ENCODE measurements around the gene CRADD. TPM values are rescaled to one million over a fixed set of nuclear protein-coding genes. Genes with fewer than 3 reads are reported as not detected.

The CRADD gene
- total and polyA plus RNA-seq, 10 of the 15 experiments (the other 5 are each of a cell fraction or from before 2014, with no cell fraction given), result 7.6 to 15.5 (median 11.7) TPM

DNA sequence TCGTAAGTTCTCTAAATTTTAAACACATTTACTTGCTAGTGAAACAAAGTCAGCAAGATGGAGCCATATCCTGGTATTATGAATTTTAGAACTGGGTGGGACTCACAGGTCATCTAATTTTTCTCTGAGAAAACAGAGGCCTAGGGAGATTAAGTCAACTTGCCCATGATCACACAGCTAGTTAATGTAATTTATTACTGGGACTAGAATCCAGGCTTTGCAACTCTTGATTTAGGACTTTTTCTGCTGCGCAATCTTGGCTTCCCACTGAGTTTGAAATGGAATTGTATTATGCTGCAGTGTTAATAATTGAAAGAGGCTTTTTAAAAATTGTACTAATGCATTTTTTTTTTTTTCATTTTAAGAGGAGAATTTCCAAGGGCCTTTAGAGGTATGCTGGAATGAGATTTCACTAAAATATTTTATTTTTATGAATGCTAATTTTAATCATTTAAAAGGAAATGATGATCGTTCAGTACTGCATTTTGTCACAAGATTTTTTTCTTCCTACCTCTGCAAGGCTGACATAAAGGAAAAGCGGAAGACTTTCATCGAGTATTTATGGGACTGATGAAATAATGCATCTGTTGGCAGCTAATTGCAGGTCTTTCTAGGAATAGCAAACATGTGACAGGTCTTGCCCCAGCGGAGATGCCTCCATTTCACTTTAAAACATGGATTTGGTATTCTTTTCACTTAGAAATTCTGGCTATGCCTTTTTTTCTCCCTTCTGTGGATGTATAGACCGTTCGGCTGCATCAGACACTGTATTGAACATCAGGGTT lies 9.6 kb downstream of the CRADD start (continued):
- no peak for TF ChIP-seq ZSCAN29 (IDR thresholded peaks at IDR 0.05)
- TF ChIP-seq, protein P1, sequence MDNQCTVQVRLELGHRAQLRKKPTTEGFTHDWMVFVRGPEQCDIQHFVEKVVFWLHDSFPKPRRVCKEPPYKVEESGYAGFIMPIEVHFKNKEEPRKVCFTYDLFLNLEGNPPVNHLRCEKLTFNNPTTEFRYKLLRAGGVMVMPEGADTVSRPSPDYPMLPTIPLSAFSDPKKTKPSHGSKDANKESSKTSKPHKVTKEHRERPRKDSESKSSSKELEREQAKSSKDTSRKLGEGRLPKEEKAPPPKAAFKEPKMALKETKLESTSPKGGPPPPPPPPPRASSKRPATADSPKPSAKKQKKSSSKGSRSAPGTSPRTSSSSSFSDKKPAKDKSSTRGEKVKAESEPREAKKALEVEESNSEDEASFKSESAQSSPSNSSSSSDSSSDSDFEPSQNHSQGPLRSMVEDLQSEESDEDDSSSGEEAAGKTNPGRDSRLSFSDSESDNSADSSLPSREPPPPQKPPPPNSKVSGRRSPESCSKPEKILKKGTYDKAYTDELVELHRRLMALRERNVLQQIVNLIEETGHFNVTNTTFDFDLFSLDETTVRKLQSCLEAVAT (IDR thresholded peaks at IDR 0.05), result no peak

DNA sequence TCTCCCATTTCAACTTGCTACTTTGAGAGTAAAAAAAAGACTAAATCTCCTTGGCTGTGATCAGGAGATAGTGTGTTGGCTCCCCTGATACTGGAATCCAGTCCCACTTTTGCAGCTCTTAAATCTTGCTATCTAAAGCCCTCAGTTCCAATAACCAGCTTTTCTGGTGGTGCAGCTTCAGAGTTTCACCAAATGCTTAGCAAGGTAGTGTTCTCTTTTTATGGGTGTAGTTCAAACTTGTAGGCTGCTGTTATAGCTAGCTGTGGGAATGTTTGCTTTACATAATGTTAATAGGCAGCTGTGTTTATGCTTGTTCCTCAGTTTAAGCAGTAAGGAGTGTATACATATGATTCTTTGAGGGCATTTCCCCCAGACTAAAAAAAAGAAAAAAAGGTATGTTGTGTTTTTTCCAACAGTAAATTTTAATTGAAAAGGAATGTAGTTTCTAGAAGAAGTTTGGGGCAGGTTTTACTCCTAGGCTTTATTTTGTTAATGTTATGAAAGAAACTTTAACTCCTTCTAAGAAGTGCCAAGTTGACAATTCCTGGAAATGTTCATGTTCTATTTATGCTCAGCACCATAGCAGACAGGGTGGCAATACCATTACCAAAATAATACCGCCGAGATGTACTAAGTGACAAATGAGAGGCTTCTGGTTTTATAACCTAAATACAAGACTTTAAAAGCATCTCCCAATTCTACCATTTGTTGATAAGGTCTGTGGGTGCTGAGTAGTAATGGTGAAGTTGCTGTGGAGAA lies 12.1 kb downstream of the CRADD start:
- H3K9ac ChIP-seq (ENCODE audit: control insufficient read depth, insufficient read depth, low read length), result no peak overlapping the region
- no peak overlapping the region for H3K27ac ChIP-seq (ENCODE audit: control insufficient read depth, insufficient read depth)
- SMC1A ChIA-PET (ENCODE audit: uncharacterized antibody, unreplicated experiment), result no interaction called here
- in situ Hi-C loops (cut with MboI), result no loop called here
- no peaks in the 10 kb centered on the region for H3K79me2 ChIP-seq (ENCODE audit: control insufficient read depth, insufficient read depth, low read length)
- ATAC-seq (no peak), FAIRE-seq (no peak), DNase-seq (ENCODE audit: low read depth, low spot score) (no peak)
- intact Hi-C loops (cut with micrococcal nuclease; ENCODE audit: unreplicated experiment), result no loop called here
- no peaks in the 10 kb centered on the region for H3K9me3 ChIP-seq (replicated peaks; ENCODE audit: control insufficient read depth, insufficient read depth, low read length)
- no peak overlapping the region for H3K4me2 ChIP-seq (ENCODE audit: control insufficient read depth, insufficient read depth)
- 100% methylated on average over 2 of the region's 2 CpGs for WGBS (ENCODE audit: insufficient coverage, insufficient replicate concordance, low lambda C conversion rate, missing lambda C conversion rate)
- H3K4me1 ChIP-seq (ENCODE audit: control insufficient read depth, insufficient read depth, low read length), result no peaks in the 10 kb centered on the region
- BruUV-seq (replicated peaks), result no TSS peak
- H2AFZ ChIP-seq (ENCODE audit: control insufficient read depth, low read depth, low read length), result no peak overlapping the region
- POLR2A ChIA-PET, result interaction anchor here (1.9 kb wide), 1 partner anchor 10 kb away, joined by 5 read pairs; no protein-coding TSS in a partner anchor
- H3K27me3 ChIP-seq (replicated peaks in 1 of 2; ENCODE audit: control insufficient read depth in 2 of 2, insufficient read depth in 2 of 2, low read length in 1 of 2), result no peaks in the 10 kb centered on the region
- CTCF ChIA-PET, result interaction anchor here (1.1 kb wide), 1 partner anchor 186 kb away, joined by 3 read pairs; no protein-coding TSS in a partner anchor
- TF ChIP-seq, protein P2, sequence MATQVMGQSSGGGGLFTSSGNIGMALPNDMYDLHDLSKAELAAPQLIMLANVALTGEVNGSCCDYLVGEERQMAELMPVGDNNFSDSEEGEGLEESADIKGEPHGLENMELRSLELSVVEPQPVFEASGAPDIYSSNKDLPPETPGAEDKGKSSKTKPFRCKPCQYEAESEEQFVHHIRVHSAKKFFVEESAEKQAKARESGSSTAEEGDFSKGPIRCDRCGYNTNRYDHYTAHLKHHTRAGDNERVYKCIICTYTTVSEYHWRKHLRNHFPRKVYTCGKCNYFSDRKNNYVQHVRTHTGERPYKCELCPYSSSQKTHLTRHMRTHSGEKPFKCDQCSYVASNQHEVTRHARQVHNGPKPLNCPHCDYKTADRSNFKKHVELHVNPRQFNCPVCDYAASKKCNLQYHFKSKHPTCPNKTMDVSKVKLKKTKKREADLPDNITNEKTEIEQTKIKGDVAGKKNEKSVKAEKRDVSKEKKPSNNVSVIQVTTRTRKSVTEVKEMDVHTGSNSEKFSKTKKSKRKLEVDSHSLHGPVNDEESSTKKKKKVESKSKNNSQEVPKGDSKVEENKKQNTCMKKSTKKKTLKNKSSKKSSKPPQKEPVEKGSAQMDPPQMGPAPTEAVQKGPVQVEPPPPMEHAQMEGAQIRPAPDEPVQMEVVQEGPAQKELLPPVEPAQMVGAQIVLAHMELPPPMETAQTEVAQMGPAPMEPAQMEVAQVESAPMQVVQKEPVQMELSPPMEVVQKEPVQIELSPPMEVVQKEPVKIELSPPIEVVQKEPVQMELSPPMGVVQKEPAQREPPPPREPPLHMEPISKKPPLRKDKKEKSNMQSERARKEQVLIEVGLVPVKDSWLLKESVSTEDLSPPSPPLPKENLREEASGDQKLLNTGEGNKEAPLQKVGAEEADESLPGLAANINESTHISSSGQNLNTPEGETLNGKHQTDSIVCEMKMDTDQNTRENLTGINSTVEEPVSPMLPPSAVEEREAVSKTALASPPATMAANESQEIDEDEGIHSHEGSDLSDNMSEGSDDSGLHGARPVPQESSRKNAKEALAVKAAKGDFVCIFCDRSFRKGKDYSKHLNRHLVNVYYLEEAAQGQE (IDR thresholded peaks at IDR 0.05; ENCODE audit: low read depth, low read length), result no peak
- TF ChIP-seq YBX1 (IDR thresholded peaks at IDR 0.05) (no peak), FOXM1 (IDR thresholded peaks at IDR 0.05; ENCODE audit: low read depth, low read length) (no peak), EZH2 (IDR thresholded peaks at IDR 0.05; ENCODE audit: borderline replicate concordance, control insufficient read depth, low read depth, low read length) (no peak), POLR2A (IDR thresholded peaks at IDR 0.05; ENCODE audit: low read depth, low read length) (no peak), DPF2 (IDR thresholded peaks at IDR 0.05) (no peak), ZNF207 (IDR thresholded peaks at IDR 0.05; ENCODE audit: borderline replicate concordance) (no peak)
- H3K36me3 ChIP-seq (ENCODE audit: control insufficient read depth in 2 of 2, insufficient read depth in 2 of 2, low read length in 1 of 2), result no peaks in the 10 kb centered on the region
- H3K4me3 ChIP-seq, result no peak overlapping the region
- H4K20me1 ChIP-seq (ENCODE audit: control insufficient read depth, insufficient read depth), result no peaks in the 10 kb centered on the region
- RAD21 ChIA-PET (ENCODE audit: unreplicated experiment), result no interaction called here

Measured in GM12878 (cell line).